ENCODE measurements around the gene C12orf42.
"Not testable (repeated sequence)": the region's sequence is repeated elsewhere in the genome, so short reads cannot be mapped to it uniquely, and the experiment has no call there.

Gene C12orf42

GRCh38 chr12:103494734-103495468 is 867 bp downstream of the C12orf42 start:
- DNase-seq (ENCODE audit: low spot score), result peak; percentile 24

DNA sequence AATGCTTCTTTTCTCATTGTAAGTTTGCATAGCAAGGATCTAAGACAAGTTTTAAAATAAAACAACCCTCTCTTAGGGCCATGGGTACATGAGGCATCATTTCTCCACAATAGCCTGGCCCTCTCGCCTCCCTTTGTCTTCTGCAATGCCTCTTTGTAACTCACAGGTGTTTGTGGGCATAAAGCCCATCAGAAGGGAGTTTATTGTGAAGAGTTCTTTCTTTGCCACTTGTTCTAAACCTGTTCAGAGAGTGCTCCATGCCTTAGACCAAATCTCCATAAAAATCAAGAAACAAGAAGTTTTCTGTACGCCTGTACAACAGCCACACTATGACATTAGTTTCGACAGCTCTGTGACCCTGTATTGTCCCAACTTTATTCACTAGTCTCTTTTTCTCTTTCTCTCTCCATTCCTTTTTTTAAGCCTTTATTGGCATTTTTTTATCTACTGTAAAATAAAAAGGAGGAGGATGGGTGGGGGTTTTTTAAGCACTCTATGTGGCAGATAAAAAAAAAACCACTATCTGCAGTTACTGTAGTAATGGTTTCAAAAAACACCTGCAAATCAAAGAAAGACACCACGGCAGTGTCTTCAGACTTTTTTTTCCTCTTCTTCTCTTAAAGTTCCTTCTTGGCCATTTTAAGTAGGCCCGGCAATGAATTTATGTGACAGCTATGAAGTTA is 1.6 kb downstream of the C12orf42 start:
- no peak for DNase-seq (ENCODE audit: low spot score)

- DNase-seq (ENCODE audit: low spot score), result no peak
Observed at GRCh38 chr12:103493199-103493598, 2.6 kb downstream of the C12orf42 start.

- no peak for DNase-seq (ENCODE audit: low spot score)
Observed at GRCh38 chr12:103482365-103482764, 13.4 kb downstream of the C12orf42 start.

GRCh38 chr12:103475073-103475472 is 20.7 kb downstream of the C12orf42 start:
- DNase-seq (ENCODE audit: low spot score), result no peak

- no peak for DNase-seq (ENCODE audit: low spot score)
Observed at GRCh38 chr12:103470664-103471063, 25.1 kb downstream of the C12orf42 start.

- DNase-seq (ENCODE audit: low spot score), result no peak
Observed at GRCh38 chr12:103469719-103470118, 26.0 kb downstream of the C12orf42 start.

- no peak for DNase-seq (ENCODE audit: low spot score)
Observed at GRCh38 chr12:103468837-103469236, 26.9 kb downstream of the C12orf42 start.

DNA sequence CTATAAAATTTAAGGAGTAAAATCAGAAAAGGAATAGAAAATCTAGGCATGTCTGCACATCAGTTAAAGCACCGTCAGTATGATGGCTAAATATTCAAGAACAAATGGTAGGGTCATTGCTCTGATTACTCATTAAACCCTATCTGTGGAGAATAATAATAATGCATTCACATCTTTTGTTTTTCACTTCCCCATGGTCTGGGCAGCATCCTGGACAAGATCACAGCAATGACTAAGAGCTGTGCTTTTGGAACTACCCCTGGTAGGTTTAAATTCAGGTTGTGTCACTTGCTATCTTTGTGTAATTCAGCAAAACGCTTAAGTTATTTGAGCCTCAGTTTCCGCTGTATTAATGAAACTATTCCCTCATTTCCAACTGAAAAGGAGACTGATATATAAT is 33.1 kb downstream of the C12orf42 start:
- no peak for DNase-seq (ENCODE audit: low spot score)

GRCh38 chr12:103457471-103457870 is 38.3 kb downstream of the C12orf42 start:
- DNase-seq (ENCODE audit: low spot score), result no peak

- no peak for DNase-seq (ENCODE audit: low spot score)
Observed at GRCh38 chr12:103456006-103456405, 39.8 kb downstream of the C12orf42 start.

GRCh38 chr12:103455020-103455763 is 40.6 kb downstream of the C12orf42 start:
- no peak for DNase-seq (ENCODE audit: low spot score)

GRCh38 chr12:103444983-103445382 is 50.8 kb downstream of the C12orf42 start:
- DNase-seq (ENCODE audit: low spot score), result no peak

GRCh38 chr12:103442822-103443221 is 52.9 kb downstream of the C12orf42 start:
- no peak for DNase-seq (ENCODE audit: low spot score)

GRCh38 chr12:103442182-103442555 is 53.6 kb downstream of the C12orf42 start:
- no peak for DNase-seq (ENCODE audit: low spot score)

GRCh38 chr12:103441437-103442181 is 54.2 kb downstream of the C12orf42 start:
- DNase-seq (ENCODE audit: low spot score), result no peak

GRCh38 chr12:103434165-103435105 is 61.3 kb downstream of the C12orf42 start:
- not testable (repeated sequence) for DNase-seq (ENCODE audit: low spot score)

DNA sequence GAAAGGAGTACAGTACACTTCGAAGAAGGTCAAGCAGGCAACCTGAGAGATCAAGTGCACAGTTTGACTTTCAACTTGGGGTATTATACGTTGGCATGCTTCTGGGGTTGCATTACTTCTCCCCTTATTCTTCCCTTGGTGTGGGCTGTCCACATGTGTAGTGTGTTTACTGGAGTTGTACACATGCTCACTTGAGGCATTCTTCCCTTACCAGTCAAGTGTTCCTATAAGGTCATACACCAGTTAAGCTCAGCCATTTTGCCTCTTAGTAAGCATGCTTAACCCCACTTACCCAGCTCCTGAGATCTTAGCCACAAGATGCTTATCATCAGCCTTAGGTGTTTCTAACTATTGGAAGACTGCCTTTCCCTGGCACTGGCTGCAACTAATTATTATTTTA is 63.8 kb downstream of the C12orf42 start:
- no peak for DNase-seq (ENCODE audit: low spot score)

- no peak for DNase-seq (ENCODE audit: low spot score)
Observed at GRCh38 chr12:103431387-103431786, 64.4 kb downstream of the C12orf42 start.

GRCh38 chr12:103425674-103426073 is 70.1 kb downstream of the C12orf42 start:
- not testable (repeated sequence) for DNase-seq (ENCODE audit: low spot score)
